B cell (primary cell): Measurements from ENCODE around the gene EVPL. TPM values are rescaled to one million over a fixed set of nuclear protein-coding genes. Genes with fewer than 3 reads are reported as not detected.

ENCODE experiments used
- ATAC-seq: fragments of 200-7000 bp; cut with Tn5 transposase; one replicate; pipeline ENCODE4 v1.10.0; 2021; ENCODE audit warnings: low read depth, mild to moderate bottlenecking, moderate number of reproducible peaks, moderate library complexity
- CTCF ChIA-PET: fragments of 350-600 bp; sonication (Branson Sonifier 250); formaldehyde crosslinking; loops from one replicate; lab custom pipeline; 2021; ENCODE audit warnings: antibody characterized with exemption, inconsistent platforms; lab: Charles Lee
- POLR2A ChIA-PET: fragments of 350-600 bp; sonication (Branson Sonifier 250); formaldehyde crosslinking; loops from one replicate; lab custom pipeline; 2021; ENCODE audit warnings: antibody characterized with exemption; lab: Charles Lee
- DNase-seq: peaks from one replicate; pipeline ENCODE4 v3.0.0; 2013
- H2AFZ ChIP-seq: 2 replicates; pipeline ENCODE4 v1.6.1; 2012; ENCODE audit warnings: mild to moderate bottlenecking, low read depth, low read length; ENCODE audit not compliant: insufficient read depth, poor library complexity, severe bottlenecking
- H3K27ac ChIP-seq, 2 donors: 1 replicate in 1 of 2; 2 replicates in 1 of 2; pipeline ENCODE4 v1.5.1; 2012 to 2013; ENCODE audit warnings: low read length in 2 of 2, mild to moderate bottlenecking in 2 of 2, moderate library complexity in 1 of 2
- H3K27me3 ChIP-seq, 4 experiments: fragments of 200-600 bp in 1 of 4; sonication (generic) in 1 of 4; replicated peaks in 1 of 4; 1 replicate in 2 of 4; 2 replicates in 2 of 4; pipeline versions ENCODE4 v1.6.1 to v1.7.0; 2013 to 2016; ENCODE audit warnings: low read length in 3 of 4, mild to moderate bottlenecking in 2 of 4, mixed read lengths in 1 of 4, moderate library complexity in 1 of 4; ENCODE audit not compliant: insufficient read depth in 4 of 4, control insufficient read depth in 3 of 4; ENCODE audit errors: control extremely low read depth in 1 of 4
- H3K36me3 ChIP-seq, 2 experiments: replicated peaks in 1 of 2; 1 replicate in 1 of 2; 2 replicates in 1 of 2; pipeline versions ENCODE4 v1.6.1 to v1.7.1; 2013; ENCODE audit warnings: low read length in 1 of 2; ENCODE audit not compliant: insufficient read depth in 2 of 2, control insufficient read depth in 1 of 2; ENCODE audit errors: control extremely low read depth in 1 of 2, extremely low read depth in 1 of 2
- H3K4me1 ChIP-seq, 2 donors: fragments of 200-600 bp in 1 of 2; sonication (generic) in 1 of 2; 1 replicate in 1 of 2; 2 replicates in 1 of 2; pipeline versions ENCODE4 v1.5.1 to v1.6.1; 2013 to 2017; ENCODE audit warnings: low read length in 2 of 2; ENCODE audit not compliant: control insufficient read depth in 2 of 2, insufficient read depth in 2 of 2
- H3K4me2 ChIP-seq: replicated peaks from 2 replicates; pipeline ENCODE3; 2012; ENCODE audit warnings: mild to moderate bottlenecking, low read depth, low read length; ENCODE audit not compliant: poor library complexity, severe bottlenecking
- H3K4me3 ChIP-seq, 5 experiments: fragments of 200-600 bp in 1 of 5; sonication (generic) in 1 of 5; 1 replicate in 3 of 5; 2 replicates in 2 of 5; pipeline versions ENCODE4 v1.5.1 to v1.7.0; 2011 to 2016; ENCODE audit warnings: low read length in 4 of 5, mild to moderate bottlenecking in 4 of 5, low read depth in 2 of 5, control low read depth in 1 of 5, moderate library complexity in 1 of 5; ENCODE audit not compliant: insufficient read depth in 1 of 5; ENCODE audit errors: control extremely low read depth in 1 of 5, extremely low read depth in 1 of 5
- H3K79me2 ChIP-seq: fragments of 200-600 bp; sonication (generic); one replicate; pipeline ENCODE4 v1.6.0; 2016; ENCODE audit warnings: low read length; ENCODE audit not compliant: control insufficient read depth, insufficient read depth
- H3K9ac ChIP-seq: fragments of 200-600 bp; sonication (generic); 2 replicates; pipeline ENCODE4 v1.6.1; 2017; ENCODE audit warnings: mild to moderate bottlenecking, low read length, moderate library complexity
- H3K9me3 ChIP-seq, 3 donors: one replicate each; pipeline versions ENCODE4 v1.6.1 to v1.7.1; 2013; ENCODE audit warnings: low read length in 2 of 3; ENCODE audit not compliant: control insufficient read depth in 2 of 3, insufficient read depth in 1 of 3; ENCODE audit errors: control extremely low read depth in 1 of 3
- H4K20me1 ChIP-seq: 2 replicates; pipeline ENCODE4 v1.6.0; 2012; ENCODE audit warnings: mild to moderate bottlenecking, low read length; ENCODE audit not compliant: insufficient read depth, control insufficient read depth, poor library complexity, severe bottlenecking
- H3K27ac Mint-ChIP-seq: one replicate; pipeline ENCODE4 v1.8.0; 2021; ENCODE audit warnings: mixed read lengths
- H3K27me3 Mint-ChIP-seq: one replicate; pipeline ENCODE4 v1.8.0; 2021; ENCODE audit warnings: mixed read lengths
- H3K4me1 Mint-ChIP-seq: one replicate; pipeline ENCODE4 v1.8.0; 2021; ENCODE audit warnings: mixed read lengths
- H3K4me3 Mint-ChIP-seq: one replicate; pipeline ENCODE4 v1.8.0; 2021; ENCODE audit warnings: mixed read lengths
- H3K9me3 Mint-ChIP-seq: one replicate; pipeline ENCODE4 v1.8.0; 2022; ENCODE audit warnings: mixed read lengths; ENCODE audit not compliant: insufficient read depth
- EZH2 ChIP-seq: IDR thresholded peaks from 2 replicates; pipeline ENCODE4 v1.6.1; 2012; ENCODE audit warnings: borderline replicate concordance, low read depth, mild to moderate bottlenecking, moderate library complexity, low read length; ENCODE audit not compliant: insufficient read depth, poor library complexity, severe bottlenecking
- WGBS: methylation state at CpG from one replicate; pipeline ENCODE4 v1.1.5; 2013; ENCODE audit warnings: missing lambda C conversion rate; ENCODE audit not compliant: insufficient coverage; 5-methylcytosine and 5-hydroxymethylcytosine counted together
- intact Hi-C: fragments of 100-400 bp; cut with micrococcal nuclease; formaldehyde crosslinking; loops from one replicate; pipeline ENCODE4 v1.10.0; 2022
- polyA plus RNA-seq: library from polyadenylated mRNA; depleted of rRNA; stranded (reverse); fragments of >200 nt; gene quantifications from 2 replicates; pipeline ENCODE4 v1.2.3, GENCODE V29; 2012
- total RNA-seq, 2 donors: library from RNA; stranded (reverse); fragments of 120-200 nt in 1 of 2; gene quantifications; 1 replicate in 1 of 2; 2 replicates in 1 of 2; pipeline versions ENCODE4 v1.2.3 to v1.2.4, GENCODE V29; 2013 to 2022
- TF ChIP-seq, protein P1 (sequence below): fragments of 200-600 bp; IDR thresholded peaks from one replicate; pipeline ENCODE4 v1.8.0; 2022; ENCODE audit warnings: antibody characterized with exemption, mild to moderate bottlenecking

Gene EVPL
- total and polyA plus RNA-seq, 2 donors (not counting 1 experiment from before 2014, with no cell fraction given): not detected

DNA sequence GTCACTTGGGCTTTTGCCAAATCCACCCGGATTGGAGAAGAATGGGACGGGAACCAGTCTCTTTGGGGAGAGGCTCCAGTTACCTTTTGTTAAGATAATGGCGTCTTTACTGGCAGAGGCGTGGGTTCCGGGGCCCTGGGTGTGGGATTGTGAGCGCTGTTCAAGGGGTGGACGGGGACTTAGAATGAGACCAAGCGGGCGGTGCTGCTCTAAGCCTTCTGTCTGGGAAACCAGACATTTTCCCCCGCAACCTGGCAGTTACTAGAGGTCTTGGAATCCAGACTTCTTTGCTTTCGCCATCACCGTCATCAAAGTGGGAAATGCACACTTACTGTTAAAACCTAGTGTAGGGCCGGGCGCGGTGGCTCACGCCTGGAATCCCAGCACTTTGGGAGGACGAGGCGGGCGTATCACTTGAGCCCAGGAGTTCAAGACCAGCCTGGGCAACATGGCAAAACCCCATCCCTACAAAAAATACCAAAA lies 47.4 kb downstream of the EVPL start:
- TF ChIP-seq, protein P1, sequence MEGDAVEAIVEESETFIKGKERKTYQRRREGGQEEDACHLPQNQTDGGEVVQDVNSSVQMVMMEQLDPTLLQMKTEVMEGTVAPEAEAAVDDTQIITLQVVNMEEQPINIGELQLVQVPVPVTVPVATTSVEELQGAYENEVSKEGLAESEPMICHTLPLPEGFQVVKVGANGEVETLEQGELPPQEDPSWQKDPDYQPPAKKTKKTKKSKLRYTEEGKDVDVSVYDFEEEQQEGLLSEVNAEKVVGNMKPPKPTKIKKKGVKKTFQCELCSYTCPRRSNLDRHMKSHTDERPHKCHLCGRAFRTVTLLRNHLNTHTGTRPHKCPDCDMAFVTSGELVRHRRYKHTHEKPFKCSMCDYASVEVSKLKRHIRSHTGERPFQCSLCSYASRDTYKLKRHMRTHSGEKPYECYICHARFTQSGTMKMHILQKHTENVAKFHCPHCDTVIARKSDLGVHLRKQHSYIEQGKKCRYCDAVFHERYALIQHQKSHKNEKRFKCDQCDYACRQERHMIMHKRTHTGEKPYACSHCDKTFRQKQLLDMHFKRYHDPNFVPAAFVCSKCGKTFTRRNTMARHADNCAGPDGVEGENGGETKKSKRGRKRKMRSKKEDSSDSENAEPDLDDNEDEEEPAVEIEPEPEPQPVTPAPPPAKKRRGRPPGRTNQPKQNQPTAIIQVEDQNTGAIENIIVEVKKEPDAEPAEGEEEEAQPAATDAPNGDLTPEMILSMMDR: no peak
- no peak for TF ChIP-seq EZH2
- H3K4me1 ChIP-seq: peaks cover 9 to 19% of the 10 kb centered on the region in 2 donors
- H3K27ac Mint-ChIP-seq: peak overlapping the region; percentile 98
- no peaks in the 10 kb centered on the region for H3K9me3 ChIP-seq
- no peaks in the 10 kb centered on the region for H3K9me3 Mint-ChIP-seq
- peak overlapping the region; percentile 99 for H3K9ac ChIP-seq
- H3K4me2 ChIP-seq: peak overlapping the region; percentile 85
- peaks cover 41% of the 10 kb centered on the region for H3K4me1 Mint-ChIP-seq
- intact Hi-C loops: loop anchor here (1.0 to 2.0 kb wide), 5 partner anchors 13 to 124 kb away; partner anchors contain the start of genes FBF1 and WBP2
- no peaks in the 10 kb centered on the region for H3K27me3 Mint-ChIP-seq
- H3K4me3 ChIP-seq: peak overlapping the region; percentile 67 to 100 (median 86)
- no peaks in the 10 kb centered on the region for H4K20me1 ChIP-seq
- peak overlapping the region; percentile 92 to 97 for H3K27ac ChIP-seq
- ATAC-seq (peak; percentile 21), DNase-seq (no peak)
- H2AFZ ChIP-seq: peak overlapping the region; percentile 91
- ChIA-PET POLR2A (interaction anchor here (0.6 to 1.2 kb wide), 5 partner anchors 17 to 535 kb away, joined by 3 to 12 read pairs (median 3); partner anchors contain the start of gene WBP2), CTCF (no interaction called here)
- no peaks in the 10 kb centered on the region for H3K36me3 ChIP-seq
- peak overlapping the region; percentile 94 for H3K4me3 Mint-ChIP-seq
- no peaks in the 10 kb centered on the region for H3K27me3 ChIP-seq
- H3K79me2 ChIP-seq: peaks cover 40% of the 10 kb centered on the region
- 2% methylated on average over 17 of the region's 19 CpGs for WGBS
